NB4 (cell line): ENCODE data around the gene CSF3.

Source experiments
- CTCF ChIP-seq: IDR thresholded peaks from one replicate; pipeline ENCODE4 v1.5.1; 2012; ENCODE audit warnings: low read depth, low read length
- POLR2A ChIP-seq: IDR thresholded peaks from 2 replicates; pipeline ENCODE4 v1.6.1; 2011; ENCODE audit warnings: mild to moderate bottlenecking; ENCODE audit not compliant: insufficient read length; ENCODE audit errors: extremely low read depth

- TF ChIP-seq CTCF (no peak), POLR2A (no peak)
These were observed 19.4 kb downstream of the CSF3 start for GRCh38 chr17:40034426-40035161.
